ENCODE results near the gene SSH3. TPM values are rescaled to one million over a fixed set of nuclear protein-coding genes. Genes with fewer than 3 reads are reported as not detected.

The SSH3 gene
- polyA plus RNA-seq, 3 donors = 19.1 to 32.6 (median 23.1) TPM

GRCh38 chr11:67304511-67305113, 1.3 kb downstream of the SSH3 start:
- DNase-seq (ENCODE audit: extremely low read depth in 1 of 11, low read depth in 9 of 11, low spot score in 4 of 11) = no peak

DNA sequence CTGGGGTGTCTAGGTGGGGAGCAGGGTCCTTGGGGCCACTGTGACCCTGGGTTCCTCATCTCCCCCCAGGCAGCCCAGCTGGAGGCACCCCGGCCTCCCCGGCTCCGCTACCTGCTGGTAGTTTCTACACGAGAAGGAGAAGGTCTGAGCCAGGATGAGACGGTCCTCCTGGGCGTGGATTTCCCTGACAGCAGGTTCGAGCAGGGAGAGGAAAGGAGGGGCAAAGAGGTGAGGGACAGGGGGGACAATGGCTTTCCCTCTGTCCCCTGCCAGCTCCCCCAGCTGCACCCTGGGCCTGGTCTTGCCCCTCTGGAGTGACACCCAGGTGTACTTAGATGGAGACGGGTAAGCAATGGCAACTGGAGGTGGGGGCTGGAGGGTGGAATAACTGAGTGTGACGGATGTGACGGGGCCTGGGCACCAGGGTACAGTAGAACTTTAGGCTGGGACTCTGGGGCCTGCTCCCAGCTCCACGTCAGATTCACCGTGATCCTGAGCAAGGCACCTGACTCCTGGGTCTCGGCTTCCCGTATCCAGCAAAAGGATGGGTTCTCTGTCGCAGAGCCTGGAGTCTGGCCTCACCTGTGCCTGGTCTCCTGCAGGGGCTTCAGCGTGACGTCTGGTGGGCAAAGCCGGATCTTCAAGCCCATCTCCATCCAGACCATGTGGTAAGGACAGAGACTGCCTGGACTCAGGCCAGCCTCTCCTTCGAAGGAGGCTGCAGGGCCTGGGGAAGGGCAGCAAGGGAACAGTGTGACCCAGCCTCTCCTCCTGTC, 3.6 kb downstream of the SSH3 start:
- no peak for DNase-seq (ENCODE audit: extremely low read depth in 1 of 11, low read depth in 9 of 11, low spot score in 4 of 11)

DNA sequence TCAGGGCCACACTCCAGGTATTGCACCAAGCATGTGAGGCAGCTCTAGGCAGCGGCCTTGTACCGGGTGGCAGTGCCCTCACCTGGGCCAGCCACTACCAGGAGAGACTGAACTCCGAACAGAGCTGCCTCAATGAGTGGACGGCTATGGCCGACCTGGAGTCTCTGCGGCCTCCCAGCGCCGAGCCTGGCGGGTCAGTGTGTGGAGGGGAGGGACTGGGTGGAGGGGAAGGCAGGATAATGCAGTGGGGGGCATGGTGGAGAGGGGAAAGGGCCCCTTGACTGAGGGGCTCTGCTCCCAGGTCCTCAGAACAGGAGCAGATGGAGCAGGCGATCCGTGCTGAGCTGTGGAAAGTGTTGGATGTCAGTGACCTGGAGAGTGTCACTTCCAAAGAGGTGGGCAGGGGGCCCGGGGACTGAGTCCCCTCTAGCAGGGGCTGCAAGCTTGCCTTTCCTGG, 4.2 kb downstream of the SSH3 start:
- no peak for DNase-seq (ENCODE audit: extremely low read depth in 1 of 11, low read depth in 9 of 11, low spot score in 4 of 11)

- DNase-seq (ENCODE audit: extremely low read depth in 1 of 11, low read depth in 9 of 11, low spot score in 4 of 11) = no peak
Measured at GRCh38 chr11:67308031-67308866, 4.9 kb downstream of the SSH3 start.

DNA sequence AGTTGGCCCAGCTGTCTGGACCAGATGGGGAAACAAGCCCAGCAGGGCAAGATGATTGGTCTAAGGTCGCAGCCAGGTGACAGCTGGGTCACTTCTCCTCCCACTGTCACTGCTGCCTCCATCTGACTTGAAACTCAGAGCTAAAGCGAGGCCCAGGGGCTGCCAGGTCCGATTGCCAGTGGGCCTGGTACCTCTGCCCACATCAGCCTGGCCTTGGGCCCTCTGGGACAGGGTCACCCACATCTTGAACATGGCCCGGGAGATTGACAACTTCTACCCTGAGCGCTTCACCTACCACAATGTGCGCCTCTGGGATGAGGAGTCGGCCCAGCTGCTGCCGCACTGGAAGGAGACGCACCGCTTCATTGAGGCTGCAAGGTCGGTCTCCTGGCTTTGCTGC, 5.8 kb downstream of the SSH3 start:
- no peak for DNase-seq (ENCODE audit: extremely low read depth in 1 of 11, low read depth in 9 of 11, low spot score in 4 of 11)

DNA sequence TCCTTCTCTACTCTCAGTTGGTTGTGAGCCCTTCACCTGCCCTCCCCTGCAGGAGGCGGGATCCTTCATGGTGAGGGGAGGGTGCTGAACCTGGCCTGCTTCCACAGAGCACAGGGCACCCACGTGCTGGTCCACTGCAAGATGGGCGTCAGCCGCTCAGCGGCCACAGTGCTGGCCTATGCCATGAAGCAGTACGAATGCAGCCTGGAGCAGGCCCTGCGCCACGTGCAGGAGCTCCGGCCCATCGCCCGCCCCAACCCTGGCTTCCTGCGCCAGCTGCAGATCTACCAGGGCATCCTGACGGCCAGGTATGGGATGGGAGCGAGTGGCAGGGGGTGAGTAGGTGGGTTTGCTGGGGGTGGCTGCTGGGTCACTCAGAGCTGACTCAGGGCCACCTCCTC, 6.3 kb downstream of the SSH3 start:
- DNase-seq (ENCODE audit: extremely low read depth in 1 of 11, low read depth in 9 of 11, low spot score in 4 of 11) = no peak

DNA sequence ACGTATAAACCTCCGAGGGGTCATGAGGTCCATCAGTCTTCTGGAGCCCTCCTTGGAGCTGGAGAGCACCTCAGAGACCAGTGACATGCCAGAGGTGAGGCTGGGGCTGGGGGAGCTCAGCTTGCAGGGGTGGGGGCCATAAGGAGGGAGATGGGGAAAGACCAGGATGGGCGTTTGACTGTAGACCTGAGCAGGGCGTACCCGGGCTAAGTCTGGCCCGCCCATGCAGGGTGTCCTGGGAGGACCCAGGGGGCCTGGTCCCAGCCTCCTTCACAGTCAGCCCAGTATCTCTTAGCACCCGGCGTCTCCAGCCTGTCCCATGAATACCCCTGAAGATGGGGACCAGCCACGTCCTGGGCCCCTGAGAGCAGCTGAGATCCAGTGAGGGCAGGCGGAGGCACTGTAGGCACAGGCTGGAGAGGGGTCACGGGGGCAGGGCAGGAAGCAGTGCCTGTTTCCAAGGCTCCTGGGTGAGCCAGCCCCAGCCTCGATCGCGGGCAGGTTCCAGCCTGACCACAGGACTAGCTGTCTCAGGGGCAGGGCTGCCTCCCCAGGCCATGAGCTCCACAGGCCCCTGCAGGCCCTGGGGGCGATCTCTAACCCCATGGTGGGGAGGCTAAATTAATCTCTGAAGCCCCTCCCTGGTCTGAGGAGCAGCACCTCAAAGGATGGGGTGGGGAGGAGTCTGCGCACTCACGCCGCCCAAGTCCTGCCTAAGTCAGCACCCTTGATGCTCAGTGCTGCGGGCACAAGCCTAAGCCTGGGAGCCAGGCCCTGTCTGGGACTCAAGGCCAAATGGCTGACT, 7.1 kb downstream of the SSH3 start:
- no peak for DNase-seq (ENCODE audit: extremely low read depth in 1 of 11, low read depth in 9 of 11, low spot score in 4 of 11)

DNA sequence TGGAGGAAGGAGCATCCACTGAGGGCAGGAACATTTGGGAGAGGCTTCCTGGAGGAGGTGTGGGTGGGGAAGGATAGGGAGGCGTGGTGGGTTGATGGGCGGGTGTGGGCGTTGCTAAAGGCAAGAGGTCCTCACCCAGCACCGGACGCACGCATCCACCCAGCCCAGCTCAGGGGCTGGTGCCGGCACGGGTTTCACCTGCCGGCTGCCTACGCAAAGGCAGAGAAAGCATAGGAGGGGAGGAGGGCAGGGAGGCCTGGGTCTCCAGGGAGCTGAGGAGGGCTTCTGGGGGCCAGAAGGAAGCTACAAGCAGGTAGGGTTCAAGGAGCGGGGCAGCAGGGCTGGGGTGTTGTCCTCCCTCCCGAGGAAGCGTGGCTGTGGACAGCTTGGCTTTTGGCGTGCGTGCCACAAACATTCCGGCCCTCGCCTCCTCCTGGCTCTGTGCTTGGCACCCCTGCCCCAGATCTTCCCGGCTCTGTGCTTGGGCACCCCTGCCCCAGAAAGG, 7.8 kb downstream of the SSH3 start:
- no peak for DNase-seq (ENCODE audit: extremely low read depth in 1 of 11, low read depth in 9 of 11, low spot score in 4 of 11)

GRCh38 chr11:67311556-67312082, 8.3 kb downstream of the SSH3 start:
- DNase-seq (ENCODE audit: extremely low read depth in 1 of 11, low read depth in 9 of 11, low spot score in 4 of 11) = no peak

GRCh38 chr11:67312187-67313021, 9.1 kb downstream of the SSH3 start:
- no peak for DNase-seq (ENCODE audit: extremely low read depth in 1 of 11, low read depth in 9 of 11, low spot score in 4 of 11)

DNA sequence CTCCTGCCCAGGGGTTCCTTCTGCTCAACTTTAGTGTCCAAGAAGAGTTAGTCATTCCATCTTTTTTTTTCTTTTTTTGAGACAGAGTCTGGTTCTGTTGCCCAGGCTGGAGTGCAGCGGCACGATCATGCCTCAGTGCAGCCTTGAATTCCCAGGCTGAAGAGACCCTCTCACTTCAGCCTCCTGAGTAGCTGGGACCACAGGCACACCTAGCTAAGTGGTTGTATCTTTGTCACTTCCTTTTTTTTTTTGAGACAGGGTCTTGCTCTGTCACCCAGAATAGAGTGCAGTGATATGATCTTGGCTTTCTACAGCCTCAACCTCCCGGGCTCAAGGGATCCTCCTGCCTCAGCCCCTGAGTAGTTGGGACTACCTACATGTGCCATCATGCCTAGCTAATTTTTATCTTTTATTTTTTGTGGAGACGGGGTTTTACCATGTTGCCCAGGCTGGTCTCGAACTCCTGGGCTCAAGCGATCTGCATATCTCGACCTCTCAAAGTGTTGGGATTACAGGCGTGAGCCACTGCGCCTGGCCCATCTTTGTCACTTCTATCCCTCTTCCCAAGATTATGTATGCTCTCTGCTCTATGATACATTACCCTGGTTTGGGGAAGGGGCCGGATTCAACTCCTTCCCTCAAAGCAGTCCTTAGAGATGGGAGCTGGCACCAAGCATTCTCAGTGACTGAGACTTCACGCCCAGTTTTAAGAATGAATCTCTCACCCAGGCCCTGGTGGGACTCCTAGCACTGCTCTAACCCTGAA, 10.0 kb downstream of the SSH3 start:
- DNase-seq (ENCODE audit: extremely low read depth in 1 of 11, low read depth in 9 of 11, low spot score in 4 of 11) = no peak

DNA sequence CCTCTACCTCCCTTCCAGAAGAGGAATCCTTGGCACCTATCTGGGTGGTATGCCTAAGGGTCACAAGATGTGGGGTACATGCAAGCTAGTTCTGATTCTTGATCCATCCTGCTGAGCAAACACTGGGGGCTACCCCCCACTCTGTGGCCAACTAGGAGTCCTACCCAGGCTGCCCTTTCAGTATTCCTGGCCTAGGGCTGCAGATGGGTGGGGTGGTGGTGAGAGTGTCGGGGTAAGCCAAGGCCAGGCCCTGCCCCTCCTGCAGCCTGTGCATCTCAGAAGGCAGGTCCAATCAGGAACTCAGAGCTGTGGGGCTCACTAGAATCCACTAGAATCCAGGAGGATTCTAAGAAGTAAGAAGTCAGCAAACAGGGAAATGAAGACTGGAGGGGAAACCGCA, 10.9 kb downstream of the SSH3 start:
- no peak for DNase-seq (ENCODE audit: extremely low read depth in 1 of 11, low read depth in 9 of 11, low spot score in 4 of 11)

DNA sequence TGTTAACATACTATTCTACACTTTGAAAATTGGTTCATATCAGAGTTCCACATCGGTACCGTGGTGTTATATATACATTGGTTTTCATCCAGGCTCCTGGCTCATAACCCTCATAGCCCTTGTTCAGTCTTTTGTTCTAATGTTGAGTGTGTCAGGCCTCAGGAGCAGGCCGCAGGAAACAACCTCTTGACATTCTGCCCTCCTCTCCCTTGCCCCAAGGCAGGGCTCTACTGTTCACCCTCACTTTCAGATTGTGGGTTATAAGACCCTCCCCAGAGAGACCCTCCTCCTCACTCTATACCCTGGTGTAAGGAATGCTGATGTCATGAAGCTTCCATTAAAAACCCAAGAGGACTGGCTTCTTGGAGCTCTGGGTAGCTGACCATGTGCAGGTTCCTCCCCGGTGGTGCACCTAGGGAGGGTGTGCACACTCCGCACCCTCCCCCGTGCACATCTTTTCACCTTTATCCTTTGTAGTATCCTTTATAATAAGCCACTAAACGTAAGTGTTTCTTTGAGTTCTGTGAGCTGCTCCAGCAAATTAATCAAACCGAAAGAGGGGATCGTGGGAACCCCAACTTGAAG, 12.1 kb downstream of the SSH3 start:
- no peak for DNase-seq (ENCODE audit: extremely low read depth in 1 of 11, low read depth in 9 of 11, low spot score in 4 of 11)

- DNase-seq (ENCODE audit: extremely low read depth in 1 of 11, low read depth in 9 of 11, low spot score in 4 of 11) = no peak
Measured at GRCh38 chr11:67316882-67317204, 13.5 kb downstream of the SSH3 start.

DNA sequence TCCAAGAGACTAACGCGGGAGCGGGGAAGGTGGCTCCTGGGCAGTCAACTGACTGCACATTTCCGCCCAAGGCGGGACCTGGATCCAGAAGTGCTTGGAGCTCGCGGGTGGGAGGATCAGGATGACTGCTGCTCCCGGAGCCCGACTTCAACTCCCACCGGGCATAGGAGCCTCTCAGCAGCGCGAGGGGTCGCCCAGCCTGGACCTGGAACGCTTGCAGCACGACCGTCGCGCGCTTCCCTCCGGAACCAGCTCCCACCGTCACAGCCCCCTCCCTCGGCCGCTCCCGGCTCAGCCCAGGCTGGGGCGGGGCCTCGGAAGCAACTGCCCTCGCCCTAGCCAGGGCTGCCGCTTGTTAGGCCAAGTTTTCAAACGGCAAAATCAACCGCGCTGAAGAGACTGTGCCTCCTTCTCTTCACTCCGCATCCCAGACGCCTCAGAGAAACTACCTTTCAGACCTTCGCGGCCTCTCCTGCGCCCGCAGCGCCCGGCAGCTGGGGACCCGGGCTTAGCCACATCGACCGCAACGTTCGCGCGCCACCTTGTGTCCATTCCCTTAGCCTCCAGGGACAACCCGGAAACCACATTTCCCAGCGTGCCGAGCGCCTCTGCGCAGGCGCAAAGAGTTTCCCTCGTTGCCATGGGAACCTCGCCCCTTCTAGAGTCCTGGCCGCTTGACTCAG, 14.0 kb downstream of the SSH3 start:
- peak; percentile 93 to 99 (median 97) for DNase-seq (ENCODE audit: extremely low read depth in 1 of 11, low read depth in 9 of 11, low spot score in 4 of 11)

- no peak for DNase-seq (ENCODE audit: extremely low read depth in 1 of 11, low read depth in 9 of 11, low spot score in 4 of 11)
Measured at GRCh38 chr11:67317888-67318555, 14.7 kb downstream of the SSH3 start.
